SK-N-SH (cell line): ENCODE measurements around the gene PNRC2. TPM values are rescaled to one million over a fixed set of nuclear protein-coding genes. Genes with fewer than 3 reads are reported as not detected.
A peak's percentile ranks its signal among the peaks of the same experiment; 100 is the strongest.

Source experiments
- CTCF ChIA-PET: fragments of 300-600, 350-600 bp; formaldehyde crosslinking; extraction: SDS; loops from one replicate; lab custom pipeline; 2021; lab: Yijun Ruan, JAX
- POLR2A ChIA-PET: fragments of 350-600 bp; sonication (Branson Sonifier 250); formaldehyde crosslinking; extraction: SDS; loops from one replicate; lab custom pipeline; 2020; ENCODE audit warnings: antibody characterized with exemption, inconsistent platforms; lab: Yijun Ruan, JAX
- DNase-seq: peaks from one replicate; pipeline ENCODE4 v3.0.0; 2012
- H2AFZ ChIP-seq: fragments of 200-600 bp; sonication (generic); 2 replicates; pipeline ENCODE4 v1.8.1; 2016; ENCODE audit warnings: antibody characterized with exemption, mild to moderate bottlenecking, low read depth
- H3F3A ChIP-seq: fragments of 200-600 bp; sonication (generic); replicated peaks from 2 replicates; pipeline ENCODE3; 2016; ENCODE audit warnings: antibody characterized with exemption, mild to moderate bottlenecking; ENCODE audit not compliant: insufficient read depth
- H3K27ac ChIP-seq, 2 experiments: fragments of 200-500 bp in 1 of 2; fragments of 200-600 bp in 1 of 2; sonication (Bioruptor generic) in 1 of 2; sonication (generic), shearing (Covaris generic) in 1 of 2; 2 replicates each; pipeline versions ENCODE4 v1.5.1 to v1.6.1; 2014 to 2016; ENCODE audit warnings: low read depth in 2 of 2, inconsistent platforms in 1 of 2, low read length in 1 of 2, mild to moderate bottlenecking in 1 of 2, mixed read lengths in 1 of 2
- H3K27me3 ChIP-seq: fragments of 200-600 bp; sonication (generic), shearing (Covaris generic); 2 replicates; pipeline ENCODE4 v1.6.1; 2016; ENCODE audit warnings: mixed run types; ENCODE audit not compliant: insufficient read depth
- H3K36me3 ChIP-seq, 2 experiments: fragments of 200-500 bp in 1 of 2; fragments of 200-600 bp in 1 of 2; sonication (Bioruptor generic) in 1 of 2; sonication (generic) in 1 of 2; replicated peaks in 1 of 2; 2 replicates each; pipeline versions ENCODE3 to v1.5.1; 2014 to 2016; ENCODE audit warnings: low read length in 1 of 2, mild to moderate bottlenecking in 1 of 2; ENCODE audit not compliant: insufficient read depth in 2 of 2, control insufficient read depth in 1 of 2
- H3K4me1 ChIP-seq, 2 experiments: fragments of 200-500 bp in 1 of 2; fragments of 200-600 bp in 1 of 2; sonication (Bioruptor generic) in 1 of 2; sonication (generic), shearing (Covaris generic) in 1 of 2; 2 replicates each; pipeline versions ENCODE4 v1.5.1 to v1.6.1; 2014 to 2016; ENCODE audit warnings: low read depth in 1 of 2, low read length in 1 of 2, mixed run types in 1 of 2; ENCODE audit not compliant: insufficient read depth in 2 of 2, control insufficient read depth in 1 of 2
- H3K4me2 ChIP-seq: fragments of 200-600 bp; sonication (generic), shearing (Covaris generic); 2 replicates; pipeline ENCODE4 v1.6.1; 2017; ENCODE audit warnings: mixed run types
- H3K4me3 ChIP-seq, 2 experiments: fragments of 200-500 bp in 1 of 2; fragments of 200-600 bp in 1 of 2; sonication (Bioruptor generic) in 1 of 2; sonication (generic), shearing (Covaris generic) in 1 of 2; 2 replicates each; pipeline versions ENCODE4 v1.5.1 to v1.8.1; 2014 to 2016; ENCODE audit warnings: low read depth in 2 of 2, inconsistent platforms in 1 of 2, low read length in 1 of 2, mild to moderate bottlenecking in 1 of 2, mixed read lengths in 1 of 2, moderate library complexity in 1 of 2
- H3K79me2 ChIP-seq: fragments of 200-600 bp; sonication (generic); 2 replicates; pipeline ENCODE4 v1.8.1; 2017; ENCODE audit warnings: mild to moderate bottlenecking; ENCODE audit not compliant: insufficient read depth
- H3K9ac ChIP-seq: fragments of 200-600 bp; sonication (generic); 2 replicates; pipeline ENCODE4 v1.6.1; 2017; ENCODE audit warnings: mixed run types
- H3K9me2 ChIP-seq: fragments of 200-600 bp; sonication (generic); 2 replicates; pipeline ENCODE4 v1.6.1; 2017; ENCODE audit warnings: mixed run types
- H3K9me3 ChIP-seq: fragments of 200-600 bp; sonication (generic); 2 replicates; pipeline ENCODE4 v1.6.1; 2017; ENCODE audit warnings: mixed run types, mild to moderate bottlenecking, moderate library complexity
- H4K20me1 ChIP-seq: fragments of 200-600 bp; sonication (generic); 2 replicates; pipeline ENCODE4 v1.6.1; 2017; ENCODE audit warnings: mild to moderate bottlenecking, mixed run types; ENCODE audit not compliant: insufficient read depth
- CHD2 ChIP-seq: fragments of 150-350 bp; IDR thresholded peaks from 2 replicates; pipeline ENCODE4 v1.6.1; 2018; ENCODE audit warnings: low read length; ENCODE audit not compliant: partially characterized antibody
- EZH2phosphoT487 ChIP-seq: fragments of 200-600 bp; sonication (generic); IDR thresholded peaks from 2 replicates; pipeline ENCODE4 v1.6.1; 2017; ENCODE audit warnings: low read depth, mixed run types, mild to moderate bottlenecking, antibody characterized with exemption, moderate library complexity, borderline replicate concordance
- FOSL2 ChIP-seq: IDR thresholded peaks from 2 replicates; pipeline ENCODE4 v1.4.0; 2012; ENCODE audit warnings: low read depth, mild to moderate bottlenecking, moderate library complexity, borderline replicate concordance
- FOXM1 ChIP-seq: IDR thresholded peaks from 2 replicates; pipeline ENCODE4 v1.4.0; 2012; ENCODE audit warnings: low read depth, mild to moderate bottlenecking
- GABPA ChIP-seq: IDR thresholded peaks from 2 replicates; pipeline ENCODE4 v1.4.0; 2012; ENCODE audit warnings: low read depth, mild to moderate bottlenecking
- GATA2 ChIP-seq: sonication (generic); formaldehyde crosslinking; IDR thresholded peaks from 2 replicates; pipeline ENCODE4 v1.5.0; 2020; ENCODE audit warnings: mild to moderate bottlenecking, missing genetic modification reagents
- MEF2A ChIP-seq: IDR thresholded peaks from 2 replicates; pipeline ENCODE4 v1.4.0; 2012; ENCODE audit warnings: low read depth, borderline replicate concordance
- MXI1 ChIP-seq: IDR thresholded peaks from 2 replicates; pipeline ENCODE4 v1.6.1; 2012; ENCODE audit warnings: mild to moderate bottlenecking, low read depth, low read length, improper control_type of control experiment
- NFIC ChIP-seq: IDR thresholded peaks from 2 replicates; pipeline ENCODE4 v1.4.0; 2012; ENCODE audit warnings: borderline replicate concordance
- NRF1 ChIP-seq: IDR thresholded peaks from 2 replicates; pipeline ENCODE4 v1.6.1; 2012; ENCODE audit warnings: low read depth, mild to moderate bottlenecking, low read length
- POLR2AphosphoS5 ChIP-seq: IDR thresholded peaks from 2 replicates; pipeline ENCODE4 v1.6.1; 2012; ENCODE audit warnings: low read depth, low read length
- RAD21 ChIP-seq: IDR thresholded peaks from 2 replicates; pipeline ENCODE4 v1.6.1; 2012; ENCODE audit warnings: mild to moderate bottlenecking, low read length
- RCOR1 ChIP-seq: fragments of 150-350 bp; IDR thresholded peaks from 2 replicates; pipeline ENCODE4 v1.6.1; 2017; ENCODE audit warnings: antibody characterized with exemption, low read length
- REST ChIP-seq: IDR thresholded peaks from 2 replicates; pipeline ENCODE4 v1.6.1; 2012; ENCODE audit warnings: mild to moderate bottlenecking, low read depth, low read length, moderate library complexity
- RFX5 ChIP-seq: IDR thresholded peaks from 2 replicates; pipeline ENCODE4 v1.6.1; 2012; ENCODE audit warnings: mild to moderate bottlenecking, improper control_type of control experiment, low read length
- RXRA ChIP-seq: IDR thresholded peaks from 2 replicates; pipeline ENCODE4 v1.4.0; 2012; ENCODE audit warnings: low read depth, mild to moderate bottlenecking, borderline replicate concordance
- TAF1 ChIP-seq: IDR thresholded peaks from 2 replicates; pipeline ENCODE4 v1.6.1; 2012; ENCODE audit warnings: low read depth, mild to moderate bottlenecking, low read length, moderate library complexity, borderline replicate concordance
- TEAD4 ChIP-seq: IDR thresholded peaks from 2 replicates; pipeline ENCODE4 v1.4.0; 2012; ENCODE audit warnings: mild to moderate bottlenecking, borderline replicate concordance; ENCODE audit not compliant: insufficient read depth
- YY1 ChIP-seq: IDR thresholded peaks from 2 replicates; pipeline ENCODE4 v1.4.0; 2012; ENCODE audit warnings: low read depth, mild to moderate bottlenecking
- WGBS: methylation state at CpG from one replicate; pipeline ENCODE4 v1.1.6; 2017; ENCODE audit warnings: low lambda C conversion rate; 5-methylcytosine and 5-hydroxymethylcytosine counted together
- polyA plus RNA-seq, 3 experiments: library from polyadenylated mRNA; depleted of rRNA; stranded (reverse); fragments of >200 nt; gene quantifications; 2 replicates each; pipeline ENCODE4 v1.2.3, GENCODE V29; 2012
- TF ChIP-seq, protein P1 (sequence below): IDR thresholded peaks from 2 replicates; pipeline ENCODE4 v1.4.0; 2012; ENCODE audit warnings: low read depth, borderline replicate concordance
- TF ChIP-seq, protein P2 (sequence below): fragments of 150-350 bp; IDR thresholded peaks from 2 replicates; pipeline ENCODE4 v1.6.1; 2016; ENCODE audit warnings: mild to moderate bottlenecking, low read depth, low read length
- TF ChIP-seq, protein P3 (sequence below): IDR thresholded peaks from 2 replicates; pipeline ENCODE4 v1.4.0; 2012; ENCODE audit warnings: low read depth
- TF ChIP-seq, protein P4 (sequence below): IDR thresholded peaks from 2 replicates; pipeline ENCODE4 v1.4.0; 2012; ENCODE audit warnings: low read depth, borderline replicate concordance

Gene PNRC2
- 43.8 and 55.2 TPM in 2 replicates for polyA plus RNA-seq (2012; rRNA removed)
- 54.6 and 58.1 TPM in 2 replicates for polyA plus RNA-seq (2012; cell fraction: cytosol; rRNA removed)
- 46.8 and 46.9 TPM in 2 replicates for polyA plus RNA-seq (2012; cell fraction: nucleus; rRNA removed)

DNA sequence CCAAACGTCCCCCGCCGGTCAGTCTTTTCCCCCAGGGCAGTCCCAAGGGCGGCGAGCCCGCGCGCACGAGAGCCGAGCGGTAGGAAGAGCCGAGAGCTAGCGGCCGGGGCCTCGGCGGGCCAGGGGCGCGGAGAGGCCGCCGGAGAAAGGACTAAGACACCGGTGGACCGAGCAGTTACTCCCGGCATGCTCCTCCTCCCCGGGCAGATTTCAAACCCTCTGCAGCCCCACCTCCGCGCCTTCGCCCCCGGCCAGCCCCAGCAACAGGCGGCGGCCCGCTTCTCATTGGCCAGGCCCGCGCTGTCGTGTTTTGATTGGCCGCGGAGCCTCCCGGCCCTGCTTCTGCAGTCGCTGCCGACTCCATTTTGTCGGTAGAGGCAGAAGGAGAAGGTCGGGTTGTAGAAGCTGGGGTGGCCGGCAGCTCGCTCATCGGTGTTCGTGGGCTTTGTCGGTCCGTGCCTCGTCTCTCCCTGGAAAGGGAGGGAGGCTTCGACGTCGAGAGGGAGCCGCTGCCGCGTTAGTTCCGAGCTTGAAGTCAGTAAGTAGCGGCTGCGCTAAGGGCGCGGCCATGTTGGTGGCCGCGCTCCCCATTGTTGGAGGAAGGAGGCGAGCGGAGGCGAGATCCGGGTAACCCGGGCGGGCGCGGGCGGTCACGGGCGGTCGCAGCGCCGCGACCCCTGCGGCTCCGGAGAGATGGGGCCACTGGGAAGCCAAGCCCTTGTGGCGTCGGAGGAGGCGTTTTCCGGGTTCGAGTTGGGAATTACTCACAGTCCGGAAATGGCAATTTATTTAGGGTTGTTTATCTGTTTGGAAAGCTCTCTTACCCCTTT, at the start of gene PNRC2:
TSS of gene PNRC2 (plus strand) at position 368 of the 830 bp plus-strand sequence. CDS start 1,630 bp downstream, outside the sequence.
- H3K9me2 ChIP-seq, result no peaks in the 10 kb centered on the region
- H3K4me2 ChIP-seq, result peak within 1 kb of the TSS; percentile 87
- H3F3A ChIP-seq, result peaks cover 44% of the 10 kb centered on the region
- H3K9me3 ChIP-seq, result no peaks in the 10 kb centered on the region
- H3K27ac ChIP-seq, result peak within 1 kb of the TSS; percentile 98 to 99
- peaks cover 19% of the 10 kb centered on the region for H4K20me1 ChIP-seq
- H2AFZ ChIP-seq, result peak within 1 kb of the TSS; percentile 78
- peak within 1 kb of the TSS; percentile 84 to 90 for H3K4me3 ChIP-seq
- H3K79me2 ChIP-seq, result peaks cover 46% of the 10 kb centered on the region
- no peaks in the 10 kb centered on the region for H3K27me3 ChIP-seq
- H3K36me3 ChIP-seq, result peaks cover 30 to 35% of the 10 kb centered on the region in 2 experiments
- DNase-seq, result peak; percentile 98
- 0% methylated on average over 41 of the region's 84 CpGs for WGBS
- POLR2A ChIA-PET, result interaction anchor here (0.9 to 1.6 kb wide), 5 partner anchors 14 to 158 kb away, joined by 3 to 7 read pairs (median 4); partner anchors contain the start of gene SRSF10
- H3K4me1 ChIP-seq, result peaks cover 9 to 15% of the 10 kb centered on the region in 2 experiments; a peak in 3 of 4 replicates
- CTCF ChIA-PET, result interaction anchor here (0.7 to 1.4 kb wide), 4 partner anchors 10 to 150 kb away, joined by 3 to 5 read pairs (median 4); no protein-coding TSS in a partner anchor
- H3K9ac ChIP-seq, result peak within 1 kb of the TSS; percentile 95
- 0 out of 2 replicates have a peak, but pooled peaks have one; percentile 34 for TF ChIP-seq TEAD4
- TF ChIP-seq, protein P1, sequence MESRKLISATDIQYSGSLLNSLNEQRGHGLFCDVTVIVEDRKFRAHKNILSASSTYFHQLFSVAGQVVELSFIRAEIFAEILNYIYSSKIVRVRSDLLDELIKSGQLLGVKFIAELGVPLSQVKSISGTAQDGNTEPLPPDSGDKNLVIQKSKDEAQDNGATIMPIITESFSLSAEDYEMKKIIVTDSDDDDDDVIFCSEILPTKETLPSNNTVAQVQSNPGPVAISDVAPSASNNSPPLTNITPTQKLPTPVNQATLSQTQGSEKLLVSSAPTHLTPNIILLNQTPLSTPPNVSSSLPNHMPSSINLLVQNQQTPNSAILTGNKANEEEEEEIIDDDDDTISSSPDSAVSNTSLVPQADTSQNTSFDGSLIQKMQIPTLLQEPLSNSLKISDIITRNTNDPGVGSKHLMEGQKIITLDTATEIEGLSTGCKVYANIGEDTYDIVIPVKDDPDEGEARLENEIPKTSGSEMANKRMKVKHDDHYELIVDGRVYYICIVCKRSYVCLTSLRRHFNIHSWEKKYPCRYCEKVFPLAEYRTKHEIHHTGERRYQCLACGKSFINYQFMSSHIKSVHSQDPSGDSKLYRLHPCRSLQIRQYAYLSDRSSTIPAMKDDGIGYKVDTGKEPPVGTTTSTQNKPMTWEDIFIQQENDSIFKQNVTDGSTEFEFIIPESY, result 0 out of 2 replicates have a peak, but pooled peaks have one; percentile 9
- peak; percentile 97 for TF ChIP-seq POLR2AphosphoS5
- TF ChIP-seq, protein P2, sequence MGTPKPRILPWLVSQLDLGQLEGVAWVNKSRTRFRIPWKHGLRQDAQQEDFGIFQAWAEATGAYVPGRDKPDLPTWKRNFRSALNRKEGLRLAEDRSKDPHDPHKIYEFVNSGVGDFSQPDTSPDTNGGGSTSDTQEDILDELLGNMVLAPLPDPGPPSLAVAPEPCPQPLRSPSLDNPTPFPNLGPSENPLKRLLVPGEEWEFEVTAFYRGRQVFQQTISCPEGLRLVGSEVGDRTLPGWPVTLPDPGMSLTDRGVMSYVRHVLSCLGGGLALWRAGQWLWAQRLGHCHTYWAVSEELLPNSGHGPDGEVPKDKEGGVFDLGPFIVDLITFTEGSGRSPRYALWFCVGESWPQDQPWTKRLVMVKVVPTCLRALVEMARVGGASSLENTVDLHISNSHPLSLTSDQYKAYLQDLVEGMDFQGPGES, result peak; percentile 46; the same call in 1 of the 2 replicates
- no peak for TF ChIP-seq FOSL2
- TF ChIP-seq CHD2, result peak; percentile 9
- peak; percentile 98 for TF ChIP-seq RFX5
- no peak; the same call in none of the 2 replicates for TF ChIP-seq GABPA
- TF ChIP-seq NRF1, result no peak
- 0 out of 2 replicates have a peak, but pooled peaks have one; percentile 18 for TF ChIP-seq FOXM1
- TF ChIP-seq EZH2phosphoT487, result no peak
- TF ChIP-seq RAD21, result no peak
- no peak for TF ChIP-seq GATA2 (CRISPR knock-in tag)
- 0 out of 2 replicates have a peak, but pooled peaks have one; percentile 3 for TF ChIP-seq RCOR1
- TF ChIP-seq YY1, result peak; percentile 96
- TF ChIP-seq, protein P3, sequence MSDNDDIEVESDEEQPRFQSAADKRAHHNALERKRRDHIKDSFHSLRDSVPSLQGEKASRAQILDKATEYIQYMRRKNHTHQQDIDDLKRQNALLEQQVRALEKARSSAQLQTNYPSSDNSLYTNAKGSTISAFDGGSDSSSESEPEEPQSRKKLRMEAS, result peak; percentile 76
- peak; percentile 96 for TF ChIP-seq TAF1
- peak; percentile 89 for TF ChIP-seq MXI1
- TF ChIP-seq, protein P4, sequence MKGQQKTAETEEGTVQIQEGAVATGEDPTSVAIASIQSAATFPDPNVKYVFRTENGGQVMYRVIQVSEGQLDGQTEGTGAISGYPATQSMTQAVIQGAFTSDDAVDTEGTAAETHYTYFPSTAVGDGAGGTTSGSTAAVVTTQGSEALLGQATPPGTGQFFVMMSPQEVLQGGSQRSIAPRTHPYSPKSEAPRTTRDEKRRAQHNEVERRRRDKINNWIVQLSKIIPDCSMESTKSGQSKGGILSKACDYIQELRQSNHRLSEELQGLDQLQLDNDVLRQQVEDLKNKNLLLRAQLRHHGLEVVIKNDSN, result no peak; the same call in 1 of the 2 replicates
- no peak for TF ChIP-seq RXRA
- no peak for TF ChIP-seq REST
- TF ChIP-seq MEF2A, result no peak
- TF ChIP-seq NFIC, result 0 out of 2 replicates have a peak, but pooled peaks have one; percentile 22
